NCI-H146 treated with DMSO at 0.1 percent for 48 hours (cell line): Measurements from ENCODE around the gene JAZF1.
A peak's percentile ranks its signal among the peaks of the same experiment; 100 is the strongest.

ENCODE experiments used
- DNase-seq: peaks from one replicate; lab custom pipeline; 2025; ENCODE audit not compliant: unreplicated experiment; lab: John Stamatoyannopoulos, UW

The JAZF1 gene

GRCh38 chr7:28052933-28053332, 127.7 kb downstream of the JAZF1 start:
- no peak for DNase-seq

DNA sequence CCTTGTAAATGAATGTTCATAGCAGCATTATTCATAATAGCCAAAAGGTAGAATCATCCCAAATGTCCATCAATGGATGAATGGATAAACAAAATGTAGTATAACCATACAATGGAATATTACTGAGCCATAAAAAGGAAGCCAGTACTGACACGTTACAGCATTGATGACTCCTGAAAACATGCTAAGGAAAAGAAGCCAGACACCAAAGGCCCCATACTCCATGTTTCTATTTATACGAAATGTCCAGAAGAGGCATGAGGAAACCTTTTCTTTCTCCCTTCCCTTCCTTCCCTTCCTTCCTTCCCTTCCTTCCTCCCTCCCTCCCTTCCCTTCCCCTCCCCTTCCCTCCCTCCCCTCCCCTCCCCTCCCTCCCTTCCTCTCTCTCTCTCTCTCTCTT, 131.9 kb downstream of the JAZF1 start:
- DNase-seq = no peak

DNA sequence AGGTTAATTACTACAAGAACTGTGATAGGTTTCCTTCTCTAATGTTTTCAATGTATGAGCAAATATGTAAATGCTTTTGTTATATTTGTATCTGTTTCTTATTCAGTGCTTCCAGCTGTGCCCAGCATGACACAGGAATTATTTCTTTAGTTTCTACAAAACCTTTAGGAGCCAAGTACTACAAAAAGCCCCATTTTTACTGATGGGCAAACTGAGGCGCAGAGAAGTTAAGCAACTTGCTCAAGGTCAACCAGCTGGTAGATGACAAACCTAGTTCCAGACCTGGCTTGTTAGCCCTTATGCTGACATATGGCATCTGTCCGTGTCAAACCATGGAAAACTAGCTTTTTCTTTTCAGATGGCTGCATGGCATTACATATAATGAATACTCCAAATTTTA, 134.6 kb downstream of the JAZF1 start:
- no peak for DNase-seq

DNA sequence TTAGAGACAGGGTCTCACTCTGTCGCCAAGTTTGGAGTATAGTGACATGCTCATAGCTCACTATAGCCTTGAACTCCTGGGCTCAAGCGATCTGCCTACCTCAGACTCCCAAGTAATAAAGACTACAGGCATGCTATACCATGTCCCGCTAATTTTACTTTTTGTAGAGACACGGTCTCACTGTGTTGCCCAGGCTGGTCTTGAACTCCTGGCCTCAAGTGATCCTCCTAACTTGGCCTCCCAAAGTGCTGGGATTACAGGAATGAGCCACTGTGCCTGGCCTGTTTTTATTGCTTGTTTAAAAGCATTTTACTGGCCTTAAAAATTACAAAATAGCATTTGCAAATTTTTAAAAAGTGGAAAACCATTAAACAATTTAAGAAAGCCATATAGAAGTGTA, 135.0 kb downstream of the JAZF1 start:
- DNase-seq = no peak

DNA sequence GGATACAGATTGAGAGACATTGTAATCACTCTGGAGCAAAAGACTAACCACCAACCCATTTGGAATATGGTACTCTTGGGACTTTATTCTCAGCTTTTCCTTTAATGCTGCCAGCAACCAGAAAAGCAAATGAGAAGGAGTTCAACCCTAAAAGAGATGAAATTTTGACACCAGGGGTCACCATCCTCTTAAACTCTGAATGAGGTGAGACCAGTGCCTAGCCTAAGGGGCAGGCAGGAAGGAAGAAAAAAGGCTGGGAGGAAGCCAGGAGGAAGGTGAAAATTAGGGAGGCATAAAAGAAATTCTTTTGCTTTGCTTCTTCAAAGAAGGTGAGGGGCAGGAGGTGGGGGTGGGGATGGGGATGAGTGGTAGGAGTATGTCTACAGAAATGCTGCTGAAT, 135.8 kb downstream of the JAZF1 start:
- DNase-seq = no peak

- DNase-seq = no peak
Measured at GRCh38 chr7:28042721-28043120, 137.9 kb downstream of the JAZF1 start.

DNA sequence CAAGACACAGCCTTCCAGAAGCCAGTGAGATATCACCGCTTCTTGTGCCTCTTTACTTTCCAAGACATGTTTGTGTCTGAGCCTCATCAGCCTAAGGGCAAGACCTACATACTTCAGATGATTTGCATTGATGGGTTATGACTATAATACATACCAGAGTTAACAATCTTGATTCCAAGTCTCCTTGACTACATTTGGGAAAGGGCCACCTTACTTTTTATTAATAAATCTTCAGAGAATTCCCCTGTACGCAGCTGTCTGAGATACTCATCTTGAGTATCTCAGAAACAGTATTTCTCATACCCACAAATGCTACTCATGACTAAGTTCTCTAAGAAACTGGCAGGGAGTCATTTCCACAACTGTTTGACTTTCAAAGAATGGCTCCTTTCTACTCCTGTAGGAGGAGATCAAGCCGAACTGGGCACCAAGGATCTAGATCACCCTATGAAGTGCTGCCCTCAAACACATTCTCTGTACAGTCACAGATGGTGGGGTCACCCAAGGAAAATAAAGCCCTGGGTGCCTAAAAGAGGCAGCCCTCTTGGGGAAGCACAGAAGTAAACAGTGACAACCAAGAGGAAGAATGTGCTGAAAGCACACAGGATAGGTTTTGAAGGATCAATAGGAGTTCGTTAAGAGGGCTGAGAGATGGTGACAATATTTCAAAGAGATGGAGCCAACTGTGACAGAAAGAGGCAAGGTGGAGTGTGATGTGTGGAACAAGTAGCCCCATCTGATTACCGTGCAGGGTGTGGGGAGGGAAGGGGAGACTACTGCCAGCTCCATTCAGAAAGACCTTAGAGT, 138.9 kb downstream of the JAZF1 start:
- no peak for DNase-seq

DNA sequence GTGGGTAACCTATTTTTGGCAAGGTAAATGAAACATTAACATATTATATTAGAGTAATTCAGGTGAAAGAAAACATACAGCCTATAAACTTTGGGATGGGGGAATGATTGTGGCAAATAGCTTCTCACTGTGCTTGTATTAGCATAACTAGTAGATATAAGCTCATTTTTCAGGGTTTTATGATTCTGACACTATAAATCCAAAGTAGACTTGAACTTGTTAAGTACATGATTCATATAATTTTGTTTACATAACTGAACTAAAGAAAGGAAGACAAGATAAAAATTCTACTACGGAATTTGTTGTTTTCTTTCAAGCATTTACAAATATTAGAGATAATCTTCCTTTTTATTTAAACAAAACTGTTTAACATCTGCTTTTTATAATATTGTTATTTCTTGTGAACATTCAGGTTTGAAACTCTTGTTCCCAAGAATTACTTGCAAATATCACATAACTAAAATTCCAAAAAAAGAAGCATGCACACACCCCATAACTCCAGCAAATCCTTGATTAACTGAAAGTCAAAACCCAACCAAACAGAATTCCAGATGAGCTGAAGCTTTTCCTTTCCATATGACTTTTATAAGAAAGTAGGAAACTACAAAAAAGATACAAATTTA, 142.3 kb downstream of the JAZF1 start:
- no peak for DNase-seq

DNA sequence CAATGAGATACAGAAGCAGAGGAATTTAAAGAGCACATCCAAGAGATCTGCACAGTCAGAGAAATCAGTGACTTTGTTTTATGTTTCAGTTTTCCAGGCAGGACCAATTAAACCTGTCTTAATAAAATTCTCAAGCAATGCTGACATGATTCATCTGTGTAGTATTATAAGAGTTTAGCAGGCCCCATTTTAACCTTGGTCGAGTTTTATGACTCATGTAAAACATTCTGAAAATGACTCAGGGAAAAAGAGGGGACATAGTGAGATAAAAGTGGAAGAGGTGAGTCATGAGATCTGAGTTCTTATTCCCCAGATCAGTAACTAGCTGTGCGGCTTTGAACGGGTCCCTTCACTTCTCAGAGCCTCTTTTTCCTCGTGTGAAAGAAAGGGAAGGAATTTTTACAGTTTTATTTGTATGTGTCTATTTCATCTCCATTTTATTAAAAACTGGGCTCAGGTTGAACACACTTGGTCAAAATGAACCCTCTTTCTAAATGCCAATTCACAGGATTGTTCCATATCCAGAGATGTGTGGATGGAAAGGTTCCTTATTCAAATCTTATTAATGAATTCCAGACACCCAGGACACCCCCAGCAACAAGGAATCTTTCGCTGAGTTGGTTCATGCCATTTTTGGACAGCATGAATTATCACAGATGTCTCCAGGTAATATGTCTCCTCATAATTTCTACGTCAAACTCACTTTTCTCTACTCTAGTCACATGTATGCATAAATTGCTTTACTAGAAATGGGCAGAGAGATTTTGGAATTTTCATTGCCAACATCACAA, 143.2 kb downstream of the JAZF1 start:
- DNase-seq = no peak

GRCh38 chr7:28036696-28037095, 143.9 kb downstream of the JAZF1 start:
- DNase-seq = no peak

GRCh38 chr7:28033386-28033785, 147.2 kb downstream of the JAZF1 start:
- no peak for DNase-seq

DNA sequence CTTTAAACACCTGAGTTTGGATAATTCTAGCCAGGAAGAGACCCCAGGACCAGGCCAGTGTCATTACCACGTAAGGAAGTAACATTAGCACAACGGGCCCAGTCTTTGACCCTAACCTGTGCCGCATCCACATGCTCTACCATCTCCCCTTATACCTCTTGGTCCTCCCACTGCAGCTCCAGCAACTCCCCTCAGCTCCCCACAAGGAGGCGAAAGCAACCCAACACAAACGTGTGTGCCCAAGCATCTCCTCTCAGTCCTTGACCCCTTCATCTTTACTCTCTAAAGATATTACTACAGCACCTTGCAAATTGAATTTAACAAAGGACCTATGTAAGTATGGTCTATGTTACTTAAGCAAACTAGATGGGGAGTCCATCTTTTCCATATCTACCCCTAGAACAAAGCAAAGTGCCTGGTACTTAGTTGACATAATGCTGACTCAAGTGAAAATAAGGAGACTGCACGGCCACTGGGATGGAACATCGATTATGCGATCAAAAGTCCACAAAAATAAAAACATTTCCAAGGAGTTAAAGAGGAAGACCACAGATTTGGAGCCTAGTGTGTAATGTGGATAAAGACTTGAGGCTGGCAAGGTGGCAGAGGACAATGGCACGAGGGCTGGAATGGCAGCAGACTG, 147.7 kb downstream of the JAZF1 start:
- DNase-seq = no peak

DNA sequence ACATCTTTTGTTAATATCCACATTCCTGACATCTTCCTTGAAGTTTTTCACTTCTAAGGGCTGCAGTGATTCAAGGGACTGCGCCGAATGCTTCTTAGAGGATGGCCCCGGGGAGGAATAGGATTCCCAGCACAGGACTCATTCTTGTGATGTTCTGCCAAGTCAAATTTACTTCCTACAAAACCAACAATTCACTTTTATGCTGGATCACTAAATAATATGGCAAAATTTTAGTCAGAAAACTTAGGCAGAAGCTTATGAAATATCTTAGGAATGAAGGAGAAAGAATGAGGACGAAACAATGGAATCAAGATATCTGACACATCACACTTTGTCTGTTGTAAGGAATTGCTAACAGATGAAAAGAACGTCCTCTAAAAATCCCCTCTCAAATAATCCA, 151.5 kb downstream of the JAZF1 start:
- DNase-seq = no peak

- no peak for DNase-seq
Measured at GRCh38 chr7:28028471-28028870, 152.1 kb downstream of the JAZF1 start.

DNA sequence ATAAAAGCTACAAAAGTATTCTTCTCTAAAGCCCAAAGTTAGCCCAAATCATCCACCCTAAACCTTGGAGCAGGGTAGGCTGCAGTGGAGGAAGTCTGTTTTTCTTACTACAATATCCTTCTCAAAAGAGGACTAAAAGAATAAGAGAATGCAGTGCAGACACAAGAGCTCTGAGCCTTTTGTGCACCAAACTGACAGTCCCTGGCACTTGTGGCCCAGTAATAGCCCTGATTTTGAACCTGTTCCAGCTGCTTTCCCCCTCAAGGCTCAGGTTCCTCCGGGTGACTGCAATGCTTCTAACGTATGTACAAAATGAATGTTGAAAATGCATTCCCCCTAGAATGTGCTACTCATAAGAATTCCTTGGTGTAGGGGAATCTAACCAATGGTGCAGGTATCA, 154.4 kb downstream of the JAZF1 start:
- no peak for DNase-seq

GRCh38 chr7:28024786-28025334, 155.7 kb downstream of the JAZF1 start:
- no peak for DNase-seq

GRCh38 chr7:28020302-28020940, 160.2 kb downstream of the JAZF1 start:
- peak; percentile 77 for DNase-seq

DNA sequence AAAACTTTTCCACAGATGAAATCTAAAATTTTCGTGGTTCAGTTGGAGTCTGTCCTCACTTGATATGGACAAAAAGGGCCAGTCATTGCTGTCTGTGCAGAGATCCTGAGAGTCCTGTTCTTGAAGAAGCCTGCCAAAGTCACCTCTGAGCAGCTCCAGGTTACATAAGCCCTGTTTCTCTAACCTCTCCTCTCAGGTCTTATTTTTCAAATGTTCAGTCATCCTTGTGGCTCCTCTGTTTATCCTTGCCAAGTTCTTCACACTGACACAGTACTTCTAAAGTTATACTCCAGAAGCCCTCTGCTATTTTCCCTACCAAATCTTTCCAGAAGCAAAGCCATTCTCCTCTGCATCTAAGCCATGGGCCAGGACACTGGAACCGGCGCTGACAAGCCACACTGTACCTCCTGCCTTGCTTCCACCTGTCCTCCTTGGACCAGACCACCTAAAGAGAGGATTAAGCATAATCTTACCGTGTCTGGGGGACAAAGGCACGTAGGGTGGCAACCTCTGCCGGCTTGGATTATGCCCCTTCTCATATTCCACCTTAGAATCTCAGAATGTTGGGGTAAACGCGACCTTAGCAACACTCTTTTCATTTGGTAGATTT, 161.6 kb downstream of the JAZF1 start:
- no peak for DNase-seq

DNA sequence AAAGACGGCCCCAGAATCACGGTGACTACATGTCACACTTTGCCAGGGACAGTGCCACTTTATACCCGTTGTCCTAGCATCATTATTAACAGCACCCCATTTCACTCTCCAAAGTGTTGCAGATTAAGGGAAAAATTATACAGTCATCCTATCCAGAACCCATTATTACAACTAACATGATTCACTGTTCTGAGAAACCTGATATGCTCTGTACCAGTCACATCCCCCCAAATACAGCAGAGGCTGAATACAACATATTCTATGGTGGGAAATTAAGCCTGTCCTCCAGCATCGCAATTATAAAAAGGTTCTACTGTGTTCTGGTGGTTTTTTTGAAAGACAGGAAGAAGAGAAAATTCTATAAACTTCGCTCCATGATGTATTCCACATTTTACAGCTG, 162.1 kb downstream of the JAZF1 start:
- no peak for DNase-seq

GRCh38 chr7:28018020-28018419, 162.6 kb downstream of the JAZF1 start:
- no peak for DNase-seq
